ENCODE measurements around the gene TARS3.
A peak's percentile ranks its signal among the peaks of the same experiment; 100 is the strongest.
"Not testable (repeated sequence)": the region's sequence is repeated elsewhere in the genome, so short reads cannot be mapped to it uniquely, and the experiment has no call there.

The TARS3 gene

GRCh38 chr15:101652786-101653430 is 71.4 kb downstream of the TARS3 start:
- DNase-seq, result peak; percentile 72

DNA sequence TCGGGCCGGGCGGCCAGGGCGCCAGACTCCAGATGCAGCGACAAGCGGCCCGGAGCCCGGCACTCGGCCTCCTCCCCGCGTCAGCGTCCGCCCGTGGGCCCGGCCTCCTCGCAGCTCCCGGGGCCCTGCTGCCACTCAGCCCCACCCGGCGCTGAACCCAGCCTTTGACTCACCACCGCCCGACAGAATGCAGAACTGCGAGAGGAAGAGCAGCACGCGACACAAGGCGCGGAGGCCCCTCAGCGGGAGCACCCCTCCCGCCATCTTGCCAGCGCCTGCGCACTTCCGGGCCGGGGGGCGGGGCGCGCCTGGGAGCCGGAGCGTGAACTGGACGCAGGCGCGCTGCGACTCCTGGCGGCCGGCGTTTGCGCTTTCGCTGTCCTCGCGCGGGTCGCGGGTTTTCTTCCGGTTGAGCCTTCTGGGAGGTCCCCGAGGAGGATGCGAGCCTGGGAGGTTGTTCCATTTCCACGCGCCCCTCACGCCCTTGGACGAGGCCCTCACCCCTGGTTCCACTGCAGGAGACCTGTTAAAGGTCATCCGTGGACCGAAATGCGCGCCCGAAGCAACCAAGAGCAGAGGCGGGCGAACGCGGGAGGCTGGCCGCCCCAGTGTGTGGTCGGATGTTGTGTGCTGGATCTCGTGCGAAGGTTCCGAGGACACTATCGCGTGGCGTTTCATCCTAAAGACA is 72.0 kb downstream of the TARS3 start, which contains the start of gene TM2D3:
TM2D3 (minus strand) TSS at position 284 of the 688 bp plus-strand sequence; CDS start at position 264, 20 bp downstream.
- DNase-seq, result peak; percentile 93

DNA sequence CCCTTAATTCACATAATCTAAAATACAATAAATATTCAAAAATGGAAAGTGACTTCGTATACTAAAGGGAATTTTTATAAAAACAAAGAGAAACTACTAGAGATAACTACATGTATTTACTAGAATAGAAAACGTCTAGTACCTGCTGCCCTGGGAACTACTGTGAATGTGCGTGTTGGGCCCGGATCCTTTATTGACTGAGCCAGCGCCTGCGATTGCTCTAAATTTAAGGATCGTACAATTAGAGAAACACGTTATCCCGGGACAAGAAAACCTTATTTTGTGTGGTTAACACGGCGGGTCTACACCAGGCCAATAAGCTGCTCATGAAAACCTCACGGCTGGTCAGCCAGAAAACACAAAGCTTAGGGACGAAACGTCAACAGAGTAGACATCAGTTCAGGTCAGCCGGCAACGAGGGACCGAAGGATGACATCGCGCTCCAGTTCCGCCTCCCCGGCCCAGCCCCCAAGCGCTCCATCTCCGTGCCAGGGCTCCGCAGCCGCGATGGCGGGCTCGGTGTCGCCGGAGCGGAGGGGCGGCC is 72.6 kb downstream of the TARS3 start:
- peak; percentile 68 for DNase-seq

DNA sequence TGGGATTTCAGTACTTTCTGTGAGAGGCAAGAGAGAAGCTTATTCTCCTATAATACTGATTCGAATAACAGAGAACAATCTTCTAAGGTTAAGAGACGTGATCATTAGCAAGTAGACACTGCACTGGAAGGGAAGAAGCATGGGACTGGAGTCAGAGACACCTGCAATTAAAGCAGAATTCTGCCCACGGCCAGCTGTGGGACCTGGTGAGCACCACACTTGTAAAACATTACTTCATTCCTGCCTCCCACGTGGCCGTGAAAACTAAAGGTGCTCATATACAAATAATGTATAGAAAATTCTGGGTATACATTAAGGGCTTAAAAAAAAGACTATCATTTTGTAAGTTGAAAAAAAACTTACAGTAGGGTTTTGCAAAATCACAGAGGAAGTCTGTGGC is 74.1 kb downstream of the TARS3 start:
- DNase-seq, result no peak

- DNase-seq, result no peak
These were observed 75.9 kb downstream of the TARS3 start for GRCh38 chr15:101648356-101648755.

DNA sequence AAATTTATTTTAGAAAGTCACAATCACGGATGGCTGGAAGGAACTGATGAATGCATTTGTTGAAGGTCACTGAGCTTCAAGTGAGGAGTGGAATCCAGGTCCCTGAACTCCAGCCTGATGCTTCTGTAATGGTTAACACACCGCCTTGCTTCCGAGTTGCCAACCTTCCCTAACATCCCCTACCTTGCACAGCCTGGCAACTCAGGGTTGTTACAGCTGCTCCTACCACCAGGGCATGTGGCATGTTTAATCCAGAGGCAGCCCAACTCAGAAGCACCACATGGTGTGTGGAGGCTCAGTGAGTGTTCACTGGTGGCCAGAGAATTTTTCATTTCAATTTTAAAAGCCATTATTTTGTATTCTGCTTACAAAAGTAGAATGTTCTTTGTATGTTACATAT is 77.0 kb downstream of the TARS3 start:
- peak; percentile 5 for DNase-seq

- DNase-seq, result peak; percentile 4
These were observed 77.6 kb downstream of the TARS3 start for GRCh38 chr15:101646672-101647071.

DNA sequence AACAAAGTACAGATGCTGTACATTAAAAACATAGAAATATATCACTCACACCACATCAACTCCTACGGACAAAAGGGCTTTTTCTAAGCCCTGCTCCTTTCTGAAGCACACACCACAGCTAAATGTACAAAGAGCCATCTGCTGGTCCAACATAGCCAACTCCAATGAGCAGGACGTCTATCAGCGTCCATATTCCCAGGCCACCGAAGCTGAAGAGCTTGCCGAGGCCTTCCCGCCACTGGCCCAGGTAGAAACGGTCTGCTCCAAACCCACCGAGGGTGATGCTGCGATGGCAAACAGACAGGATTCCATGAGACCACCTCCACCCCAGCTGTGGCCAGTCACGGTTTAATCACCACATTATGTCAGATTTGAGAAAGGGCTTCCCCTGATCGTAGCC is 81.9 kb downstream of the TARS3 start:
- DNase-seq, result peak; percentile 48

DNA sequence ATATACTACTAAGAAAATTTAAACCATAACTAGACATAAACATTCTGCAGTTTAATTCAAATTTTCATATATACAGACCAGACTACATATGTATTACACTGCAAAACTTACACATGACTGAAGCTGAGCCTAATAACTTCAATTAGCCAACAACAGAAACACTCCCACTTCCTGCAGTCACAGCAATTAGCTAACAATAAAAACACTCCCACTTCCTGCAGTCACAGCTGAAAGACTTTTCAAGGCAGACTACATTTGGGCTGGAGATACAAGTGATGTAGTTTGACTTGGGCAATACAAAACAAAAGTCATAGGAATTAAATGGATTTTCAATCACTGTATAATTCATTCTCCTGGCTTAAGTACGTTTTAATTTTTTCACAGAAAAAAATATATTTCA is 82.4 kb downstream of the TARS3 start:
- DNase-seq, result peak; percentile 24

GRCh38 chr15:101641129-101641764 is 83.0 kb downstream of the TARS3 start:
- peak; percentile 77 for DNase-seq

GRCh38 chr15:101639667-101640066 is 84.6 kb downstream of the TARS3 start:
- no peak for DNase-seq

DNA sequence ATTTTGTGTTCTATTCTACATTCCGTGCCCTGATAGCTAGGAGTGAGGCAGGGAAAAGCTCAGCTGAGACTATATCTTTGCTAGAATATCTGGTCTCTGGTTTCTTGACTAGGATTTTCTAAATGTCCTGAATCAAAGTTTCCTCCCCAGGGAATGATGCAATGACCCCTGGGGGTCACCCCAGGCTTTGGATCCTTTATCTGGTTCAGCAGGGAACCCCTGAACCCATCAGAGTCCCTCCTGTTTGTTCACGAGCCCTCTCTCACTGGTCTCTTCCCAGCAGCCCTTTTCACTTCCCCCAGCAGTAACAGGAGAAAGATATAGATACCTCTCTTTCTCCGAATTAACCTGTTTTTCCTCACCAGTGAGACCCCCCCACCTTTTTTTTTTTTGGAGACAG is 86.4 kb downstream of the TARS3 start:
- no peak for DNase-seq

DNA sequence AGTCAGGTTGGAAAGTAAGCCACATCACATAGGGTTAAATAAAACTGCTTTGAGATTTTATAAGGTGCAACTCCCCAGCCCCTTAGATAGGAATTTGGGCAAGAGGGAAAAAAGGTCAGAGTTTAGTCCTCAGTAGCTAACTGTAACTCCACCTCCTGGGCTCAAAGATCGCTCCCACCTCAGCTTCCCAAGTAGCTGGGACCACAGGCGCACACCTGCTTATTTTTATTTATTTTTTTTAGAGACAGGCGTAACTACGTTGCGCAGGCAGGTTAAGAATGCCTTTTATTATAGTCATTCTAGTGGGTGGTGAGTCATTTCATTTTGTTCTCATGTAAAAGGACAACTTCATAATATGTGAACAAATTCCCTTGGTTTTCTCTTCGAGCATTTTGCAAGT is 86.8 kb downstream of the TARS3 start:
- DNase-seq, result no peak

- no peak for DNase-seq
These were observed 87.2 kb downstream of the TARS3 start for GRCh38 chr15:101637038-101637437.

DNA sequence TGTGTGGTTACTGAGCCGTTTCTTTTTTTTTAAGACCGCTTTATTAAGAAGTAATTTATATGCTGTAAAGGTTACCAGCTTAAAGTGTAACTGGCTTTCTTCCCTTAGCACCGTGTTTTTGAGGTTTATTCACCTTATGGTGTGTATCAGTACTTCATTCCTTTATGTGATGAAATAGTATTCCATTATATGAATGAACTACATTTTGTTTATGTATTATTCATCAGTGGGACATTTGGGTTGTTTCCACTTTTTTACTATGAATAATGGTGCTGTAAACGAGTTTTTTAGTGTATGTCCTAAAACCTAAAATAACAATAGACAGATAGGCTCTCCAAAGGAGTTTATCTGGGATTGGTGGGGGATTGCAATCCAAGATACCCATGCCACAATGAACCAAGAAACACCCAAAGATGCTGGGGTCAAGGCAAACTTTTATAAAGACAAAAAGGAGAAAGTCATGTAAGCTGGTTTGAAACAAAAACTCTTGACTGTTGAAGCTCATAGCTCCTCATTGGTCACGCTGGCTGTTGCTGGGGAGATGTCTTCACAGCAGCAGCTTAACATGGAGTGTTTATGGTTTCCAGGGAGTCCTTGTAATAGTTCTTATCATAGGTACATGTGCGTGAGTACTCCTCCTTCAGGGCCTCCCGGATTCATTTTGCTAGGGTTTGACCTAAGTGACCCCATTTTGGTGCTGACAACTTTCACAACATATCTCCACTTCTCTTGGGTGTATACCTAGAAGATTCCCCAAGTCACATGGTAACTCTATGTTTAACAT is 88.1 kb downstream of the TARS3 start:
- no peak for DNase-seq

DNA sequence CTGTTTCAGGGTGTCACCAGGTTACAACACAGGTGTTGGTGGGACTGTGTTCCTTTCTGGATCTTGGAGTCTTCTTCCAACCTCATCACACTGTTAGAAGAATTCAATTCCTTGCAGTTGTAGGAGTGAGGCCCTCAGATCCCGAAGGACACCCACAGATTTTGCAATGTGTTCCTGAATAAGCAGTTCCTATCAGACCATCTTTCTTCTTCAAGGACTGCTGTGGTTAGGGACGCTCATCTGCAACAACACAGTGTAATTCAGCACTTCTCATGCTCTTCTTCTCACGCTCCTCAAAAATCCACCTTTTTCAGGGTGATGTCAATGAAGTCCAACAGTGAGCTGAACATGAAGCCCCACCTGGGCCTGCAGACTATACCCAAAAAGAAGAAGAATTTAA is 90.9 kb downstream of the TARS3 start:
- DNase-seq, result no peak

DNA sequence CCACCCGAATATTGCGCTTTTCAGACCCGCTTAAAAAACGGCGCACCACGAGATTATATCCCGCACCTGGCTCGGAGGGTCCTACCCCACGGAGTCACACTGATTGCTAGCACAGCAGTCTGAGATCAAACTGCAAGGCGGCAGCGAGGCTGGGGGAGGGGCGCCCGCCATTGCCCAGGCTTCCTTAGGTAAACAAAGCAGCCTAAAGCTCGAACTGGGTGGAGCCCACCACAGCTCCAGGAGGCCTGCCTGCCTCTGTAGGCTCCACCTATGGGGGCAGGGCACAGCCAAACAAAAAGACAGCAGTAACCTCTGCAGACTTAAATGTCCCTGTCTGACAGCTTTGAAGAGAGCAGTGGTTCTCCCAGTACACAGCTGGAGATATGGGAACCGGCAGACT is 97.5 kb downstream of the TARS3 start:
- DNase-seq, result not testable (repeated sequence)

DNA sequence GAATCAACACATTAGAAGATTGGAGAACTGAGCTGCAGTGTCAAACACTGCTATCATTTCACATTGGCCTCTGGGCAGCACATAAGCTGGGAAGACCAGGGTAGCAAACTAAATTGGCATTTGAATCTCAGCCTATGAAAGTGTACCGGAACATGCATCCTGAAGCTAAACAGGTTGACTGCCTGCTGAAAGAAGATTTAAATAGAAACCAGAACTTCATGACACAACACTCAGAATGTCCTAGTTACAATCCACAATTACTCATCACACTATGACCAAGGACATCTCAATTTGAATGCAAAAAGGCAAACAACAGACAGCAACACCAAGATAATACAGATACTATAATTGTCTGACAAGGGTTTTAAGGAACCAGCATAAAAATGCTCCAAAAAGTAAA is 98.3 kb downstream of the TARS3 start:
- DNase-seq, result no peak

DNA sequence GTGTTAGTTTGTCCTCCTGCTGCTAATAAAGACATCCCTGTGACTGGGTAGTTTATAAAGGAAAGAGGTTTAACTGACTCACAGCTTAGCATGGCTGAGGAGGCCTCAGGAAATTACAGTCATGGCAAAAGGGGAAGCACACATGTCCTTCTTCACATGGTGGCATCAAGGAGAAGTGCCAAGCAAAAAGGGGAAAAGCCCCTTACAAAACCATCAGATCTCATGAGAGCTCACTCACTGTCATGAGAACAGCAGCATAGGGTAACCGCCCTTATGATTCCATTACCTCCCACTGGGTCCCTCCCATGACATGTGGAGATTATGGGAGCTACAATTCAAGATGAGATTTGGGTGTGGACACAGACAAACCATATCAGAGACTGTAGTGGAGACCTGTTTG is 99.1 kb downstream of the TARS3 start:
- no peak for DNase-seq

DNA sequence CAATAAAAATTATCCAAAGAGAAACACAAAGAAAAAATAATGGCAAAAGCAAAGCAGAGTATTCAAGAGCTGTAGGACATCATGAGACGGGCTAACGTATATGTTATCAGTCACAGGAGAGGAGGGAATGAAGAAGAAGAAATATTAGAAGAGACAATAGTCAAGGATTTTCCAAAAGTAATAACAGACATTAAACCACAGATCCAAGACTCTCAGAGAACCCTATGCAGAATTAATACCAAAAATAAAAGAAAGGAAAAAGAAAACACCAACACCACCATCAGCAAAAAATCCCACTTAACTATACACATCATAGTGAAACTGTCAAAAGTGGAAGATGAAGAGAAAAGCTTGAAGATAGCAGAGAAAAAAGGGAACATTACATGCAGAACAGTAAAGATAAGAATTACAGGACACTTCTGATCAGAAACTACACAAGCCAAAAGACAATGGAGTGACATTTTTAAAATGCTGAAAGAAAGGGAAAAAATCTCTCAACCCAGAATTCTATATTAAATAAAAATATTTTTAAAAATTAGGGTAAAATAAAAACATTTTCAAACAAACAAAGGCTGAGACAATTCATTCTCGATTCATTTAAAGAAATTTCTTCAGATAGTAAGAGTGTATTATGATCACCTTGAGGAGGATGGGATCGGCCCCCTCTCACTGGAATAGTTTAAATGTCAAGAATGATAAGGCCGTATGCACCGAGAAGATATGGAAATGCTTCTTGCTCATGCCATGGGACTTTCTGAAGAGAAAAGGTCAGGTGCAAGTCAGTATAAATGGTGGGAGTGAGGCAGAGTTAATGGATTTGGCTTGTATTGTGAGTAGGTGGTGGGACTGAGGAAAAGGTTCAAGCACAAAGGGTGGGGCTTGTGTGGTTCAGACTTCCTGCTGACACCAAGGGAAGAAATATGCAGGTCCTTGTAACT is 100.6 kb downstream of the TARS3 start:
- DNase-seq, result no peak

DNA sequence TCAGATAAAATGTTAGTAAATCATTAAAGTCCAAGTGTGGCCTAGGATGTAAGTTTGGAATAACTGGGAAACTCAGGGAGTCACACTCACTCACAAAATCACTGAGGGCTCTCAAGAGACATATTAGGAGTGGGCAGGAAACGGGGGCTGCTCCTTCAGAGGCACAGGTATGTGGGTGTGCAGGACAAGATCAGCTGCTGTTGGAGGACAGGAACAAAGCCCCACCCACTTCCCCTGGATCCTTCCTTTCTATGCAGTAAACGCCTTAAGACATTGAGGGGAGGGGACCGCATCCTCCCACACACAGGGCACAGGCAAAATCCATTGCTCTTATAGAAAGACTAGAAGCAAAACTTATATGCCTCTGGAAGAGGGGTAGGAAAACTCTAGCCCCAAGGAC is 102.3 kb downstream of the TARS3 start:
- DNase-seq, result no peak

- no peak for DNase-seq
These were observed 103.6 kb downstream of the TARS3 start for GRCh38 chr15:101620671-101621070.
